ENCODE measurements around the gene TACO1.

The TACO1 gene

DNA sequence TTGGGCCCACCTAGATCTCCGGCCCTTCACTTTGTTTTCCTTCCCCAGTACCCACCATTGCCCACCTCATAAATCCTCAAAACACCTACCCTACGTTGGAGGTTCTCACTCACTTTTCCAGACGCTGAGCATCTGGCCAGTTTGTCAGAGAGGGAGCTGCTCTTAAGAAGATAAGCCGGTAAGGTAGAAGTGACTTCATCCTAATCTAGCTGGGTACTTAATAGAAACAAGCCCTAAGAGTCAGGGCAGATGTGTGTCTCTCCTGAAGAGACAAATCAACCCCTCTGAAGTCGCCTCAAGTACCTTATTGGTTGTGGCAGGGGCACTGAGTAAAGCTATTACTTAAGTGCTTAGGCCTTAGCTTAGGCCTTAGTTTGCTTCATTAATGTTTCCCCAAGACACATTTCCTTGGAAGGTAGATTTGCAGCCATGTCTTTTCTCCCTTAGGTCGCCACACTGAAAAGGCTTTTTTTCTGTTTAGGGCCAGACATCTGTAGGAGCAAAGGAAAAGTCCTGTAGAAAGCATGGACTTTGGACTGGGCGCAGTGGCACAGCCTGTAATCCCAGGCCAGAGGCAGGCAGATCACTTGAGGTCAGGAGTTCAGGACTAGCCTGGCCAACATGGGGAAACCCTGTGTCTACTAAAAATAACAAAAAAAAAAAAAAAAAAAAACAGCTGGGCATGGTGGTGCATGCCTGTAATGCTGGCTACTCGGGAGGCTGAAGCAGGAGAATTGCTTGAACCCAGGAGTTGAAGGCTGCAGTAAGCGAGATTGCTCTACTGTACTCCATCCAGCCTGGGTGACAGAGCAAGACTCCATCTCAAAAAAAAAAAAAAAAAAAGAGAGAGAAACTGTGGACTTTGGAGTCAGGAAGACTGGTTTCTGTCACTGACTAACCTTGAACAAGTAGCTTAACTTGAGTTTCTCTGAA is 1.0 kb downstream of the TACO1 start:
- no peak for DNase-seq (ENCODE audit: low read depth)

DNA sequence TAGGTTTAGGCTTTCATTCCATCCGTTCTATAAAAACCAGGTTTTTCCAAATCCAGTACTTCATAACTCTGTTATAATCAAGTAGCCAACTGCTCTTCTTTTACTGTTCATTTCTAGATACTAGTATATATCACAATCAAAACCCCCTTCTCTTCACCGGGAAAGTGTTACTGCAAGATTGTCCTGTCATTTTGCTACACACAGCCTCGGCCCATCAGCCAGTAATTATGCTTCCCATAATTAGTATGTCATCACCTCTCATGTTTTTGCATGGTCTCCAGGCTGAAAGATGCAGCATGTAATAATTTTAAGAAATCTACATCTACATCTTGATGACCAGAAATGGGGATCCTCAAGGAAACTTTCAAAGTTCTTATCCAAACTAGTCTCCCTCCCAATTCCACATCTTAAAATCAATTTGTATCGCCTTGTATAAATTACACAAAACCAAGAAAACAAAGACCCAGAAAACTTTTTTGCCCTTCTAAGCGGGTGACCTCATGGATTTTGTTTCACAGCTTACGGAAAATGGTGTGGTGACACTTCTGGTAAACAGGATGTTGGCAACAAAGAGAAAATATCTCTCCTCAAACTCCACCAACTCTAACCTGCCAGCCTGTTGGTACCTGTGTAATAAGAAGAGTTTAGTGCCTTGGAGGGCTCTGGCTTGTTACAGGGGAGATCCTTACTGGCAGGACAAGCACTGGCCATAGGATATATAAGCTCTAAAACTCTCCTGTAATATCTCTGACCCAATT is 9.3 kb downstream of the TACO1 start:
- no peak for DNase-seq (ENCODE audit: low read depth)

DNA sequence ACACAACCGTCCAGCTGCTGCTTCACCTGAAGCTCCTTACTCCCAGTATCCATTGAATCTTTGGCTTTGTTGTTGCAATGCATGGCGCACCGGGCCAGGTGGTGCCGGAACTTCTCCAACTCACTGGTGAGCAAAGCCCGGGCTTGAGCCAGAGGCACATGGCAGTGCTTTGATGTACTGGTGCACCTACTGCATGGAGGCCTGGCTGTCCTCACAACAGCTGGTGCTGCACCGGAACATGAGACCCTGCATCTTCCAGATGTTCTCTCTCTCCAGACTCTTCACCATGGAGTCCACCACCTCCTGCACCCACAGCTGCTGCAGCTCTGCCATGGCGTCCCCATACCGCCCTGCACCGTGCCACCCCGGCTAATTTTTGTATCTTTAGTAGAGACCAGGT is 10.2 kb downstream of the TACO1 start:
- DNase-seq (ENCODE audit: low read depth) = no peak

- DNase-seq (ENCODE audit: low read depth) = no peak
Observed at GRCh38 chr17:63611354-63611753, 10.7 kb downstream of the TACO1 start.

GRCh38 chr17:63613663-63614062 is 13.0 kb downstream of the TACO1 start:
- DNase-seq (ENCODE audit: low read depth) = no peak

- DNase-seq (ENCODE audit: low read depth) = no peak
Observed at GRCh38 chr17:63621229-63621683, 20.6 kb downstream of the TACO1 start.

- peak; percentile 99 for DNase-seq (ENCODE audit: low read depth)
Observed at GRCh38 chr17:63621684-63622573, 21.2 kb downstream of the TACO1 start, which contains the start of gene MAP3K3. MAP3K3 (plus strand) TSS chr17:63622417; CDS start chr17:63622760, 343 bp downstream.

- no peak for DNase-seq (ENCODE audit: low read depth)
Observed at GRCh38 chr17:63622574-63623390, 22.1 kb downstream of the TACO1 start.

- DNase-seq (ENCODE audit: low read depth) = no peak
Observed at GRCh38 chr17:63623786-63624530, 23.3 kb downstream of the TACO1 start.

- DNase-seq (ENCODE audit: low read depth) = no peak
Observed at GRCh38 chr17:63624531-63624880, 23.8 kb downstream of the TACO1 start.

DNA sequence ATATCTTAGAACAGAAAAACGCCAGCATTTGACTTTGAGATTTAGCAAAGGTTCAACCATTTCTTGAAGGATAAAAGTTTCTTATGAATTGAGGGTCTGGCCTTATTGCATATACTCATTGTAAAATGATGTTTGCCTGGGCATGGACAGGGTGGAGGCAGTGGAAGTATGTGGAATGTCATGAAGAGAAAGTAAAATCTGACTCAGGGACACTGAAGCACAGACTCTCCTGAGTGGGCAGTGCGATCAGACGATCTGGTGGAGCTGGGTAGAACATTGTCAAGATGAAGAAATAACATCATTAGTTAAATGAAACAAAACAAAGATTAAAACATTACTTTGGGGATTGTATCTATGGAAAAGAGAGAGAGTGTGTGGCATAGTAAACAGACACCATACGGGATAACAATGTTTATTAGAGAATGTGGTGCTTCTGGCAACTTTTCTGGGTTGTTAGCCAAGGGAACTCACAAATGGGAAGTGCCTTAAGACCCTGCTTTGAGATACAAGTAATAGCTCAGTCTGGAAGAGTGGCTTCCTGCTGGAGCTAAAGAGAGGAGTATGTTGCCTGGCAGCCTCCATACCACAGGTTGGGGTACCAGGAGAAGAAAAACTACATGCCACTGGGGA is 26.0 kb downstream of the TACO1 start:
- DNase-seq (ENCODE audit: low read depth) = no peak

DNA sequence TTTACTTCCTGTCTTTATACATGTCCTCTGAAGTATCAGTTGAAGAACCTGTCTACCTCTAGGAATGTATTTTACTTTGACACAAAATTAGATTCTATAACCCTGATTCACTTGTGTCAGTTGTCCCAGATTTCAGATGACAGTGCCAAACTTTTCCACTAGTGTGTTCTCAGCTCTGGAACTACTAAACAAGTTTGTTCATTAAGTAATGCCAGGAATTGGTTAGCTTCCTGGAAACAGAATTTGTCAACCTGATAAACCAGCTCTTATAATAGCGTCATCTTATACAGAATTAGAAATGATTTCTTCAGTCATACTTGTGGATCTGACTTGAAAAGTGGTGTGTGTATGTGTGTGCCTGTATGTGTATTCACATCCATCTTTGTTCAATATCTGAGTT is 28.9 kb downstream of the TACO1 start:
- no peak for DNase-seq (ENCODE audit: low read depth)

- DNase-seq (ENCODE audit: low read depth) = no peak
Observed at GRCh38 chr17:63631062-63631461, 30.4 kb downstream of the TACO1 start.

- no peak for DNase-seq (ENCODE audit: low read depth)
Observed at GRCh38 chr17:63631626-63632025, 30.9 kb downstream of the TACO1 start.

GRCh38 chr17:63633742-63634141 is 33.0 kb downstream of the TACO1 start:
- DNase-seq (ENCODE audit: low read depth) = no peak

GRCh38 chr17:63634163-63634562 is 33.5 kb downstream of the TACO1 start:
- no peak for DNase-seq (ENCODE audit: low read depth)

DNA sequence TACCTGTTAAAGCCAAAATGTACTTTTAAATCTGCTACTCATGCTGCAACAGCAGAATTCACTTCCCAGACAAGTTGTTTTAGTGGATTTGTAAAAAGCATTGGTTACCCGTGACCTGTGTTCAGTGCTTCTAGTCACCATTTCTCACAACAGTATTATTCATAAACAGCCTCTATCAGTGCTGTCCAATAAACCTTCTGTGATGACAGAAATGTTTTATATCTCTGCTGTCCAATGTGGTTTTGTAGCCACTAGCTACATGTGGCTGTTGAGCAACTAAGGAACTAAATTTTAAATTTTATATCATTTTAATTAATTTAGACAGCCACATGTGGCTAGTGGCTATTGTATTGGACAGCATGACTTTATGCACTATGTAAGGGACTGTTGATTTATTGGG is 34.1 kb downstream of the TACO1 start:
- DNase-seq (ENCODE audit: low read depth) = no peak

DNA sequence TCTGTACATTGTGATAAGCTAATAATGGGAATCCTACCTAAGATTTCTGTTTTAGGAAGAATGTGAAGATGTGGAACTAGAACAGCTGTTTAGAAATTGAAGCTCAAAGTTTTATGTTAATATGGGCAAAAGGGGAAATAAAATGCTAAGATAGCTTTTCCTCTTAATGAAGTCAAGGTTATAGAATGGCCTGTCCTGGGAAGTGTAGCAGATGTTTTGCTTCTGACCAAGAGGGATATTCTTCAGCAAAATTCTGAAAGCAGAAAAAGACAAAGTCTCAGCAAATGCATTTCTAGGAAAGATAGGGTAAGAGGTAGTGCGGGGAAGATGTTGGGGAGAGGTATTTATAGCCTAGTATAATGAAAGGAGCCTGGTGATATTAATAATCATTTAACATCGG is 34.6 kb downstream of the TACO1 start:
- DNase-seq (ENCODE audit: low read depth) = no peak

GRCh38 chr17:63635787-63636186 is 35.1 kb downstream of the TACO1 start:
- DNase-seq (ENCODE audit: low read depth) = no peak

DNA sequence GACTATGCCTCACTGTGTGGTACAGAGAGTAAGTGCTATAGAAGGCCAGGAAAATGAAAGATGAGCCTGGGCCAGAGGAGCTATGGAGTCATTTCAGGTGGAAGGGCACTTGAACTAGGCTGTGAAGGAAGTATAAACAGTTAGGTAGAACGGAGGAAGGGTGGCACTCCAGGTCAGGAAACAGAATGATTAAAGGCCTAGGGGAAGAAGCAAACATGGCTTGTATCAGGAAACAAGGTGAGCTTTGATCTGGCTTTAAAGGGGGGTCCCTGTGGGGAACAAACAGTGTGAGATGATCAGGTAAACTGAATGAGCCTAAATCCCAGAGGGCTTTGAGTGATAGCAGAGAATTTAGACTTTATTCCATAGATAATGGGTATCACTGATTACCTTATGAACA is 38.4 kb downstream of the TACO1 start:
- no peak for DNase-seq (ENCODE audit: low read depth)
